ENCODE data around the gene PATL1.

DNA sequence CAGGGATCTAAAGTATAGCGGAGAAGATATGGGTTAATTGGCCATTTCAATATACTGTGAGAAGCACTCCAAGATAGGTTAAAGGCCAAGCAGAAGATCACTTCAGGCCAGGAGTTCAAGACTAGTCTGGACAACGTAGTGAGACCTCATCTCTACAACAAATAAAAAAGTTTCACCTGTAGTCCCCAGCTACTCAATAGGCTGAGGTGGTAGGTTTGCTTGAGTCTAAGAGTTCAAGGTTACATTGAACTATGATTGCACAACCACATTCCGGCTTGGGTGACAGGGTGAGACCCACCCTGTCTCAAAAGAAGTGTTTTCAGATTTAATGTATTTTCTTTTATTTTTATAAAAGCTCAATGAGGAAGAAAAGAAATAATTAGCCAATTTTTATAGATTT lies 25.4 kb downstream of the PATL1 start:
- no peak for TF ChIP-seq POLR2A (IDR thresholded peaks at IDR 0.05; ENCODE audit: low read length)
- no peak for TF ChIP-seq GATA1 (IDR thresholded peaks at IDR 0.05; ENCODE audit: low read depth, low read length)
